RWPE1 (cell line): Measurements from ENCODE around the gene STAT5B.
"Not testable (repeated sequence)": the region's sequence is repeated elsewhere in the genome, so short reads cannot be mapped to it uniquely, and the experiment has no call there.

Source experiments
- CTCF ChIA-PET: fragments of 350-600 bp; sonication (Branson Sonifier 250); formaldehyde crosslinking; extraction: SDS; loops from one replicate; lab custom pipeline; 2021; lab: Yijun Ruan, JAX
- POLR2A ChIA-PET: fragments of 400-600 bp; formaldehyde crosslinking; extraction: SDS; loops from one replicate; lab custom pipeline; 2020; ENCODE audit warnings: antibody characterized with exemption; ENCODE audit not compliant: low non-redundant PET; lab: Yijun Ruan, JAX
- DNase-seq: peaks from one replicate; pipeline ENCODE4 v3.0.0; 2012; ENCODE audit warnings: low spot score
- H3K27ac ChIP-seq: fragments of 450-650 bp; 2 replicates; pipeline ENCODE4 v1.5.1; 2017
- TF ChIP-seq, protein P1 (sequence below): fragments of 450-650 bp; conservative IDR thresholded peaks from 2 replicates; pipeline ENCODE4 v1.5.1; 2017; ENCODE audit warnings: low read depth, mild to moderate bottlenecking

Gene STAT5B

DNA sequence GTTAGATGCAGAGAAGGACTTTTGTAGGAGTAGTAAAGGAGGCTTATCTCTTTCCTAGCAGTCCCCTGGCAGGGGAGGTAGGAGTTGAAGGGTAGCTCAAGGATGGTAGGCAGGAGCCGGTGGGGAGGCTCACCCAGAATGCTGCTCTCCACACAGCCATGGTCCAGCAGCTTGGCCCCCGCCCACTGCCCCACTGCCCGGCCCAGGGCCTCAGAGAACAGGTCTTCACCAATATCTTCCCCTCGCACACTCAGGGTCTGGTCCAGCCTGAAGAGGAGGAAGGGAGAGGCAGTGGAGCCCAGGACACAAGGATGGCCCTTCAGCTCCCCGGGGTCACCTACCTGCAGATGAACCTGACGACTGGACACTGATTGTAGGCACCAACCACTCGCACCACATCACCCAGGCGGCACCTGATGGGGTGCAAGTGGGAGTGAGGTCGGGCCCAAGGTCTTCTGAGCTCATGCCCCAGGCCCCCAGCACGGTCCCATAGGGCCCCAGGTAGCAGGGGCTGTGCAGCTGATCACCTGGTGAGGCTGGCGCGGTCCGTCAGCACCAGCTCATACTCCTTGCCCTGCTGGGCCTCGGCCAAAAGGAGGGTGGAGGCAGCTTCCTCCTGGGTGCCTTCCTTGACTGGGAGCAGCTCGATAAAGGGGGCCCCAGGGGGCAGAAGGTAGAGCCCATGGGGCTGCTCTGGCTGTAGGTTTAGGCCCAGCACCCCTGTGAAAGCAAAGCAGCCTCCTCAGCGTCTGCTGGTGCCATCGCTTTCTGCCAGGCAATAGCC, 85.5 kb downstream of the STAT5B start:
- DNase-seq: no peak
- CTCF ChIA-PET: interaction anchor here (0.5 to 0.7 kb wide), 4 partner anchors 58 to 1398 kb away, joined by 3 to 4 read pairs (median 3); no protein-coding TSS in a partner anchor
- TF ChIP-seq, protein P1, sequence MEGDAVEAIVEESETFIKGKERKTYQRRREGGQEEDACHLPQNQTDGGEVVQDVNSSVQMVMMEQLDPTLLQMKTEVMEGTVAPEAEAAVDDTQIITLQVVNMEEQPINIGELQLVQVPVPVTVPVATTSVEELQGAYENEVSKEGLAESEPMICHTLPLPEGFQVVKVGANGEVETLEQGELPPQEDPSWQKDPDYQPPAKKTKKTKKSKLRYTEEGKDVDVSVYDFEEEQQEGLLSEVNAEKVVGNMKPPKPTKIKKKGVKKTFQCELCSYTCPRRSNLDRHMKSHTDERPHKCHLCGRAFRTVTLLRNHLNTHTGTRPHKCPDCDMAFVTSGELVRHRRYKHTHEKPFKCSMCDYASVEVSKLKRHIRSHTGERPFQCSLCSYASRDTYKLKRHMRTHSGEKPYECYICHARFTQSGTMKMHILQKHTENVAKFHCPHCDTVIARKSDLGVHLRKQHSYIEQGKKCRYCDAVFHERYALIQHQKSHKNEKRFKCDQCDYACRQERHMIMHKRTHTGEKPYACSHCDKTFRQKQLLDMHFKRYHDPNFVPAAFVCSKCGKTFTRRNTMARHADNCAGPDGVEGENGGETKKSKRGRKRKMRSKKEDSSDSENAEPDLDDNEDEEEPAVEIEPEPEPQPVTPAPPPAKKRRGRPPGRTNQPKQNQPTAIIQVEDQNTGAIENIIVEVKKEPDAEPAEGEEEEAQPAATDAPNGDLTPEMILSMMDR: no peak
- H3K27ac ChIP-seq: no peak overlapping the region
- POLR2A ChIA-PET: no interaction called here

DNA sequence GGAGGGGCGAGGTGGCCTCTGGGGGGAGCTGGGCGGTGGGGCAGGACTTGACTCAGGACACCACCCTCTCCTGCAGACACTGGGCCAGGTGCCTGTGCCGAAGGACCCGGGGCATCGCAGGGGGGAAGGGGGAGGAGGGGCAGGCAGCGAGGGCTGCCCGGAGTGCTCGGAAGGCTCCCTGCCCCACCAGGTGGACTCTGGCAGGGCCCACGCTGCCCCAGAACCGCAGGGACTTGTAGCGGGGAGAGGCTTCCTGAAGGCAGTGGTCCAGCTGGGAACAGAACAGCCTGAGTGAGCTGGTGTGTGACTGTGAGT, 86.6 kb downstream of the STAT5B start:
- no peak overlapping the region for H3K27ac ChIP-seq
- TF ChIP-seq, protein P1: no peak
- ChIA-PET POLR2A (no interaction called here), CTCF (no interaction called here)
- DNase-seq: no peak

- CTCF ChIA-PET: interaction anchor here (0.6 to 0.7 kb wide), 3 partner anchors 14 to 1297 kb away, joined by 3 read pairs; no protein-coding TSS in a partner anchor
- H3K27ac ChIP-seq: no peak overlapping the region
- POLR2A ChIA-PET: no interaction called here
- TF ChIP-seq, protein P1: no peak
- no peak for DNase-seq
Measured at GRCh38 chr17:42188749-42189650, 87.2 kb downstream of the STAT5B start.

- no peak for DNase-seq
- CTCF ChIA-PET: interaction anchor here (0.6 kb wide), 1 partner anchor 120 kb away, joined by 3 read pairs; no protein-coding TSS in a partner anchor
- no peak overlapping the region for H3K27ac ChIP-seq
- TF ChIP-seq, protein P1: no peak
- POLR2A ChIA-PET: no interaction called here
Measured at GRCh38 chr17:42187833-42188232, 88.4 kb downstream of the STAT5B start.

- H3K27ac ChIP-seq, DNase-seq, POLR2A ChIA-PET: not testable (repeated sequence)
- CTCF ChIA-PET: interaction anchor here (0.7 kb wide), 1 partner anchor 256 kb away, joined by 3 read pairs; the partner anchor contains the start of gene ODAD4
Measured at GRCh38 chr17:42186191-42186590, 90.0 kb downstream of the STAT5B start.

- TF ChIP-seq, protein P1: no peak
- DNase-seq: no peak
- ChIA-PET CTCF (interaction anchor here (0.7 kb wide), 1 partner anchor 255 kb away, joined by 3 read pairs; the partner anchor contains the start of gene ODAD4), POLR2A (no interaction called here)
- H3K27ac ChIP-seq: no peak overlapping the region
Measured at GRCh38 chr17:42185621-42185930, 90.6 kb downstream of the STAT5B start.
